ENCODE measurements around the gene ASCC1. TPM values are rescaled to one million over a fixed set of nuclear protein-coding genes. Genes with fewer than 3 reads are reported as not detected.

The ASCC1 gene
- total RNA-seq, 1 experiment from 2014 or later: 27.8 TPM

- H3K27ac ChIP-seq (ENCODE audit: low read length): peak overlapping the region; percentile 90; the same call in 1 of the 2 replicates
- H3K9ac ChIP-seq (ENCODE audit: low read length): no peak overlapping the region
- 0 out of 2 replicates have a peak, but pooled peaks cover 8% of the 10 kb centered on the region for H3K36me3 ChIP-seq (ENCODE audit: insufficient read depth, low read length)
- no peak overlapping the region for H3K4me2 ChIP-seq (ENCODE audit: low read depth, low read length, poor library complexity, severe bottlenecking)
- H3K9me3 ChIP-seq (ENCODE audit: low read length): no peaks in the 10 kb centered on the region
- no peak overlapping the region for H3K4me3 ChIP-seq (ENCODE audit: low read length)
- no peaks in the 10 kb centered on the region for H3K27me3 ChIP-seq (ENCODE audit: low read length)
- H2AFZ ChIP-seq (ENCODE audit: low read length): no peak overlapping the region
- H3K9me2 ChIP-seq (replicated peaks; ENCODE audit: insufficient read depth, low read length): no peaks in the 10 kb centered on the region
- H3K4me1 ChIP-seq (ENCODE audit: low read length): peaks cover 38% of the 10 kb centered on the region
- H3K79me2 ChIP-seq (ENCODE audit: low read length): no peaks in the 10 kb centered on the region
- no peaks in the 10 kb centered on the region for H4K20me1 ChIP-seq (ENCODE audit: insufficient read depth, low read depth, low read length)
- no peak for DNase-seq
Observed at GRCh38 chr10:72176701-72177100, 39.4 kb downstream of the ASCC1 start.

DNA sequence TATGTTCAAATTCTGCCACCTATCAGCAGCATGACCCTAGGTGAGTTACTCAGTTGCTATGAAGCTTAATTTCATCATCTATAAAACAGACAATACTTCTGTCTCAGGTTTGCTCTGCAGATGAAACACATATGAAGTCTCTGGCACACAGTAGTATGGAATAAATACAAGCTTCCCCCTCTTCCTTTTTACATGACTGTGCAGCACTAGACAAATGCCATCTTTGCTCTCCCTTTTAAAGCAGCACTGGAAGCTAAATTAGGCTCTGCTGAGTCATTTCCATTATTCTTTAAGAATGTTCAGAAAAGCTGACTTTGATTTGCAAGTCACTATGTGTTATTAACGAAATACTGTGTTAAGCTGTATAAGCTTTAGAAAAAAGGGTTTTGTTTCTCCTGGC, 40.9 kb downstream of the ASCC1 start:
- Histone ChIP-seq H3K27me3 (ENCODE audit: low read length) (no peaks in the 10 kb centered on the region), H3K4me1 (ENCODE audit: low read length) (peaks cover 41% of the 10 kb centered on the region), H2AFZ (ENCODE audit: low read length) (0 out of 2 replicates have a peak overlapping the region, but pooled peaks have one; percentile 2), H3K9ac (ENCODE audit: low read length) (peak overlapping the region; percentile 39), H3K4me3 (ENCODE audit: low read length) (peak overlapping the region; percentile 26), H3K4me2 (ENCODE audit: low read depth, low read length, poor library complexity, severe bottlenecking) (peak overlapping the region; percentile 58), H4K20me1 (ENCODE audit: insufficient read depth, low read depth, low read length) (no peaks in the 10 kb centered on the region), H3K9me2 (replicated peaks; ENCODE audit: insufficient read depth, low read length) (no peaks in the 10 kb centered on the region), H3K36me3 (ENCODE audit: insufficient read depth, low read length) (0 out of 2 replicates have a peak, but pooled peaks cover 8% of the 10 kb centered on the region), H3K9me3 (ENCODE audit: low read length) (no peaks in the 10 kb centered on the region), H3K27ac (ENCODE audit: low read length) (peak overlapping the region; percentile 90), H3K79me2 (ENCODE audit: low read length) (no peaks in the 10 kb centered on the region)
- peak; percentile 80 for DNase-seq

- H3K9me3 ChIP-seq (ENCODE audit: low read length): no peaks in the 10 kb centered on the region
- H3K4me2 ChIP-seq (ENCODE audit: low read depth, low read length, poor library complexity, severe bottlenecking): peak overlapping the region; percentile 58
- no peak for DNase-seq
- H3K4me1 ChIP-seq (ENCODE audit: low read length): peaks cover 45% of the 10 kb centered on the region
- H3K79me2 ChIP-seq (ENCODE audit: low read length): no peaks in the 10 kb centered on the region
- no peaks in the 10 kb centered on the region for H3K27me3 ChIP-seq (ENCODE audit: low read length)
- no peaks in the 10 kb centered on the region for H3K9me2 ChIP-seq (replicated peaks; ENCODE audit: insufficient read depth, low read length)
- peak overlapping the region; percentile 26 for H3K4me3 ChIP-seq (ENCODE audit: low read length)
- no peak overlapping the region for H2AFZ ChIP-seq (ENCODE audit: low read length)
- peak overlapping the region; percentile 90 for H3K27ac ChIP-seq (ENCODE audit: low read length)
- H3K9ac ChIP-seq (ENCODE audit: low read length): peak overlapping the region; percentile 39
- H3K36me3 ChIP-seq (ENCODE audit: insufficient read depth, low read length): 0 out of 2 replicates have a peak, but pooled peaks cover 8% of the 10 kb centered on the region
- H4K20me1 ChIP-seq (ENCODE audit: insufficient read depth, low read depth, low read length): no peaks in the 10 kb centered on the region
Observed at GRCh38 chr10:72174297-72174662, 41.8 kb downstream of the ASCC1 start.

DNA sequence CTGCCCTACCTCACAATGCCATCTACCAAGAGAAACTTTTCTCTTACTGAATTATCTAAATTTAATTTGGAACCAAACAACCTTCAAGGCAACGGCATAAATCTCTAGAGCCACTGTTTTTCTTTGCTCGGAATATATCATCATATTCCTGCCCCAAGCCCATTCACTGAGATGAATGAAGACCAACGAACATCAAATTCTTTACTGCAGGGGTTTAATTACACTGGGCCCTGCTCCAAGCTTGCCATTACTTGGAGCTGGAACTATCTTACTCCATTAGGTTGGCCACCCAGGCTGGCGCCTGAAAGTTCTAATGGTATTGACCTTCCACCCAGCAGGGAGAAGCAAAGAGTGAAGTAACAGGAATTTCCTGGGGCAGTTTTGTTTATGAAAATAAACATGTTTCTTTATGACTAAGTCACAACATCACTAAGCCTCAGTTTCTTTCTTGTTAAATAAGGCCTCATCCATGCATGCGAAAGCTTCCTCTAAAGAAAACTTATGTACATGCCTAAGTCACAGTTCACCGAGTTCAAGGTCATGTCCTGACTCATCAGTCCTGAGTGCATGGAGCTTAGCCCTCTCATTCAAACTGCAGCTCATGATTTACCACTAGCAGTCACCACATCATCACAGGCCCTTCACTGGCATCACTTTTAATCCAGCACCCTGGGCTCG, 42.3 kb downstream of the ASCC1 start:
- no peaks in the 10 kb centered on the region for H3K9me3 ChIP-seq (ENCODE audit: low read length)
- peaks cover 50% of the 10 kb centered on the region for H3K4me1 ChIP-seq (ENCODE audit: low read length)
- peak; percentile 65 for DNase-seq
- H3K79me2 ChIP-seq (ENCODE audit: low read length): peaks cover 3% of the 10 kb centered on the region; the same call in 1 of the 2 replicates
- H2AFZ ChIP-seq (ENCODE audit: low read length): no peak overlapping the region
- H3K4me3 ChIP-seq (ENCODE audit: low read length): peak overlapping the region; percentile 26; the same call in 1 of the 2 replicates
- peak overlapping the region; percentile 58 for H3K4me2 ChIP-seq (ENCODE audit: low read depth, low read length, poor library complexity, severe bottlenecking)
- H3K9me2 ChIP-seq (replicated peaks; ENCODE audit: insufficient read depth, low read length): no peaks in the 10 kb centered on the region
- peak overlapping the region; percentile 39 for H3K9ac ChIP-seq (ENCODE audit: low read length)
- H3K27ac ChIP-seq (ENCODE audit: low read length): peak overlapping the region; percentile 90
- 0 out of 2 replicates have a peak, but pooled peaks cover 4% of the 10 kb centered on the region for H3K36me3 ChIP-seq (ENCODE audit: insufficient read depth, low read length)
- H3K27me3 ChIP-seq (ENCODE audit: low read length): no peaks in the 10 kb centered on the region
- no peaks in the 10 kb centered on the region for H4K20me1 ChIP-seq (ENCODE audit: insufficient read depth, low read depth, low read length)

DNA sequence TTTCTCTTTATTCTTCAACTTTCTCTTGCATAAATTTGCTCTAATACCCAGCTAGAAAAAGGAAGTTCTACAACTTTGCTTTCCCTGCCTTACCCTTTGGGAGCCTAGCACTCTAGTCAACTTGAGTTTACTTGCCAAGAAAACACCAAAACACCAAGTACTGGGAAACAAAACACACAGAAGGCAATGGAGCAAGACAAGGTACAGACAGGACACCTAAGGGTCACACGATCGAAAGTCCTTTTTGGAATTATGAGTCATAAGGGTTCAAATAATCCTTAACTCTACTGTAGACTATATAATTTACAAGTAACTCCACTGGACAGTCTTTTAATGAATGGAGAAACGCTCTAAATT, 42.8 kb downstream of the ASCC1 start:
- Histone ChIP-seq H2AFZ (ENCODE audit: low read length) (no peak overlapping the region), H3K4me1 (ENCODE audit: low read length) (peaks cover 51% of the 10 kb centered on the region), H4K20me1 (ENCODE audit: insufficient read depth, low read depth, low read length) (no peaks in the 10 kb centered on the region), H3K36me3 (ENCODE audit: insufficient read depth, low read length) (0 out of 2 replicates have a peak, but pooled peaks cover under 1% of the 10 kb centered on the region), H3K9me2 (replicated peaks; ENCODE audit: insufficient read depth, low read length) (no peaks in the 10 kb centered on the region), H3K9ac (ENCODE audit: low read length) (no peak overlapping the region), H3K27me3 (ENCODE audit: low read length) (no peaks in the 10 kb centered on the region), H3K79me2 (ENCODE audit: low read length) (peaks cover 3% of the 10 kb centered on the region; the same call in 1 of the 2 replicates), H3K27ac (ENCODE audit: low read length) (peak overlapping the region; percentile 90), H3K4me2 (ENCODE audit: low read depth, low read length, poor library complexity, severe bottlenecking) (peak overlapping the region; percentile 58), H3K9me3 (ENCODE audit: low read length) (no peaks in the 10 kb centered on the region), H3K4me3 (ENCODE audit: low read length) (no peak overlapping the region)
- no peak for DNase-seq

DNA sequence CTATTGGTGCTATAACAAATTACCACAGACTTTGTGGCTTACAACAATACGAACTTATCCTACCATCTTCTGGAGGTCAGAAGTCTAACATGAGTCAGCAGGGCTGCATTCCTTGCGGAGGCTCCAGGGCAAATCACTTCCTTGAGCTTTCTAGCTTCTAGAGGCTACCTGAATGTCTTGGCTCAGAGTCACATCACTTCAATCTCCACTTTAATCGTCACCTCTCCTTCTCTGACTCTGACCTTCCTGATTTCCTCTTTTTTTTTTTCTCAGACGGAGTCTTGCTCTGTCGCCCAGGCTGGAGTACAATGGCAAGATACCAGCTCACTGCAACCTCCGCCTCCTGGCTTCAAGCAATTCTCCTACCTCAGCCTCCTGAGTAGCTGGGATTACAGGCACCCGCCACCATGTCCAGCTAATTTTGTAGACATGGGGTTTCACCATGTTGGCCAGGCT, 44.9 kb downstream of the ASCC1 start:
- Histone ChIP-seq H2AFZ (ENCODE audit: low read length) (no peak overlapping the region), H3K79me2 (ENCODE audit: low read length) (peaks cover 10% of the 10 kb centered on the region; the same call in 1 of the 2 replicates), H3K27me3 (ENCODE audit: low read length) (no peaks in the 10 kb centered on the region), H3K9me3 (ENCODE audit: low read length) (no peaks in the 10 kb centered on the region), H3K4me1 (ENCODE audit: low read length) (peaks cover 47% of the 10 kb centered on the region), H3K9ac (ENCODE audit: low read length) (no peak overlapping the region), H4K20me1 (ENCODE audit: insufficient read depth, low read depth, low read length) (no peaks in the 10 kb centered on the region), H3K36me3 (ENCODE audit: insufficient read depth, low read length) (no peaks in the 10 kb centered on the region), H3K9me2 (replicated peaks; ENCODE audit: insufficient read depth, low read length) (no peaks in the 10 kb centered on the region), H3K4me2 (ENCODE audit: low read depth, low read length, poor library complexity, severe bottlenecking) (no peak overlapping the region), H3K27ac (ENCODE audit: low read length) (no peak overlapping the region), H3K4me3 (ENCODE audit: low read length) (no peak overlapping the region)
- DNase-seq: no peak

- Histone ChIP-seq H3K27ac (ENCODE audit: low read length) (no peak overlapping the region), H4K20me1 (ENCODE audit: insufficient read depth, low read depth, low read length) (no peaks in the 10 kb centered on the region), H3K9me3 (ENCODE audit: low read length) (no peaks in the 10 kb centered on the region), H2AFZ (ENCODE audit: low read length) (no peak overlapping the region), H3K79me2 (ENCODE audit: low read length) (peaks cover 14% of the 10 kb centered on the region; the same call in 1 of the 2 replicates), H3K9me2 (replicated peaks; ENCODE audit: insufficient read depth, low read length) (no peaks in the 10 kb centered on the region), H3K27me3 (ENCODE audit: low read length) (no peaks in the 10 kb centered on the region), H3K4me2 (ENCODE audit: low read depth, low read length, poor library complexity, severe bottlenecking) (no peak overlapping the region), H3K4me3 (ENCODE audit: low read length) (no peak overlapping the region), H3K9ac (ENCODE audit: low read length) (no peak overlapping the region), H3K36me3 (ENCODE audit: insufficient read depth, low read length) (no peaks in the 10 kb centered on the region), H3K4me1 (ENCODE audit: low read length) (peaks cover 42% of the 10 kb centered on the region)
- no peak for DNase-seq
Observed at GRCh38 chr10:72170733-72171132, 45.3 kb downstream of the ASCC1 start.

DNA sequence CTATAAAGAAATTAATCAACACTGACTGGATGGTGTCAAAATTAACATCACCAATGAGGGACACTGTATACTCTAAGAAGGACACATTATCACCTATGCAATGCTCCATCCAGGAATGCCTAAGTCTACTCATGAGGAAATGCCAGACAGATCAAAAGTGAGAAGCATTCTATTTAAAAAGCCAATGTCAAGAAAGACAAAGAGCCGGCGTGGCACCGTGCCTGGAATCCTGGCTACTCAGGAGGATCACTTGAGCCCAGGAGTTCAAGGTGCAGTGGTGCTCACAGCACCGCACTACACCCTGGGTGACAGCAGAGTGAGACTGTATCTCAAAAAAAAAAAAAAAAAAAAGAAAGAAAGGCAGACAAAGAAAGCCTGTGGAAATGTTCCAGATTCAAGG, 45.8 kb downstream of the ASCC1 start:
- Histone ChIP-seq H3K79me2 (ENCODE audit: low read length) (peaks cover 14% of the 10 kb centered on the region; the same call in 1 of the 2 replicates), H3K9me2 (replicated peaks; ENCODE audit: insufficient read depth, low read length) (no peaks in the 10 kb centered on the region), H3K4me1 (ENCODE audit: low read length) (peaks cover 37% of the 10 kb centered on the region), H3K4me2 (ENCODE audit: low read depth, low read length, poor library complexity, severe bottlenecking) (no peak overlapping the region), H3K36me3 (ENCODE audit: insufficient read depth, low read length) (no peaks in the 10 kb centered on the region), H3K27me3 (ENCODE audit: low read length) (no peaks in the 10 kb centered on the region), H3K4me3 (ENCODE audit: low read length) (no peak overlapping the region), H3K9me3 (ENCODE audit: low read length) (no peaks in the 10 kb centered on the region), H4K20me1 (ENCODE audit: insufficient read depth, low read depth, low read length) (no peaks in the 10 kb centered on the region), H3K9ac (ENCODE audit: low read length) (no peak overlapping the region), H2AFZ (ENCODE audit: low read length) (no peak overlapping the region), H3K27ac (ENCODE audit: low read length) (no peak overlapping the region)
- DNase-seq: no peak

Measured in Karpas-422 (cell line).